NCI-H2029 (cell line): Measurements from ENCODE around the gene EFCAB6.

Source experiments
- DNase-seq: peaks from one replicate; lab custom pipeline; 2025; lab: John Stamatoyannopoulos, UW

EFCAB6 gene

GRCh38 chr22:43819421-43819921 lies 7.4 kb upstream of the EFCAB6 start:
- DNase-seq: no peak

GRCh38 chr22:43818981-43819380 lies 6.9 kb upstream of the EFCAB6 start:
- DNase-seq: no peak

GRCh38 chr22:43817402-43817801 lies 5.3 kb upstream of the EFCAB6 start:
- DNase-seq: no peak

- DNase-seq: no peak
These were observed 2.2 kb upstream of the EFCAB6 start for GRCh38 chr22:43814264-43814663.

GRCh38 chr22:43812890-43813289 lies 785 bp upstream of the EFCAB6 start:
- DNase-seq: no peak

- no peak for DNase-seq
These were observed 342 bp downstream of the EFCAB6 start for GRCh38 chr22:43811777-43812148.

- DNase-seq: no peak
These were observed 9.1 kb downstream of the EFCAB6 start for GRCh38 chr22:43802897-43803495.

- DNase-seq: no peak
These were observed 11.1 kb downstream of the EFCAB6 start for GRCh38 chr22:43800970-43801369.

GRCh38 chr22:43798492-43798891 lies 13.6 kb downstream of the EFCAB6 start:
- DNase-seq: no peak

GRCh38 chr22:43796567-43796966 lies 15.5 kb downstream of the EFCAB6 start:
- no peak for DNase-seq

GRCh38 chr22:43795320-43795719 lies 16.8 kb downstream of the EFCAB6 start:
- DNase-seq: no peak

- no peak for DNase-seq
These were observed 19.2 kb downstream of the EFCAB6 start for GRCh38 chr22:43792905-43793304.

GRCh38 chr22:43789452-43789851 lies 22.7 kb downstream of the EFCAB6 start:
- DNase-seq: no peak

- DNase-seq: no peak
These were observed 28.3 kb downstream of the EFCAB6 start for GRCh38 chr22:43783777-43784176.

- no peak for DNase-seq
These were observed 29.7 kb downstream of the EFCAB6 start for GRCh38 chr22:43782448-43782847.

- no peak for DNase-seq
These were observed 34.8 kb downstream of the EFCAB6 start for GRCh38 chr22:43777286-43777685.

- no peak for DNase-seq
These were observed 35.9 kb downstream of the EFCAB6 start for GRCh38 chr22:43776081-43776670.

GRCh38 chr22:43774318-43774915 lies 37.7 kb downstream of the EFCAB6 start:
- no peak for DNase-seq

- DNase-seq: no peak
These were observed 39.3 kb downstream of the EFCAB6 start for GRCh38 chr22:43772831-43773230.

GRCh38 chr22:43755452-43755851 lies 56.7 kb downstream of the EFCAB6 start:
- DNase-seq: no peak

GRCh38 chr22:43755011-43755410 lies 57.1 kb downstream of the EFCAB6 start:
- DNase-seq: no peak

- no peak for DNase-seq
These were observed 57.9 kb downstream of the EFCAB6 start for GRCh38 chr22:43754176-43754575.

GRCh38 chr22:43753688-43754087 lies 58.4 kb downstream of the EFCAB6 start:
- DNase-seq: no peak

GRCh38 chr22:43750751-43751150 lies 61.4 kb downstream of the EFCAB6 start:
- no peak for DNase-seq
